DOHH2 (cell line): ENCODE measurements around the gene GUK1.
A peak's percentile ranks its signal among the peaks of the same experiment; 100 is the strongest.

Experiments
- H3F3A ChIP-seq: fragments of 200-600 bp; sonication (generic), shearing (Covaris generic); 2 replicates; pipeline ENCODE4 v1.6.0; 2016; ENCODE audit warnings: antibody characterized with exemption, mild to moderate bottlenecking; ENCODE audit not compliant: control insufficient read depth, insufficient read depth
- H3K27ac ChIP-seq: fragments of 200-600 bp; sonication (generic); 2 replicates; pipeline ENCODE4 v1.5.1; 2014; ENCODE audit warnings: low read depth, mild to moderate bottlenecking, low read length, moderate library complexity
- H3K27me3 ChIP-seq: fragments of 200-600 bp; sonication (generic); 2 replicates; pipeline ENCODE4 v1.6.1; 2014; ENCODE audit warnings: mild to moderate bottlenecking, low read length, mixed read lengths; ENCODE audit not compliant: control insufficient read depth
- H3K36me3 ChIP-seq: fragments of 200-600 bp; sonication (generic); 2 replicates; pipeline ENCODE4 v1.6.1; 2014; ENCODE audit warnings: mild to moderate bottlenecking, low read length, moderate library complexity, mixed read lengths; ENCODE audit not compliant: control insufficient read depth
- H3K4me1 ChIP-seq: fragments of 200-600 bp; sonication (generic); 2 replicates; pipeline ENCODE4 v1.6.1; 2014; ENCODE audit warnings: mild to moderate bottlenecking, low read length, mixed read lengths; ENCODE audit not compliant: control insufficient read depth
- H3K4me2 ChIP-seq: fragments of 200-600 bp; sonication (generic); 2 replicates; pipeline ENCODE4 v1.6.0; 2014; ENCODE audit warnings: mild to moderate bottlenecking, low read length, moderate library complexity
- H3K4me3 ChIP-seq: fragments of 200-600 bp; sonication (generic); 2 replicates; pipeline ENCODE4 v1.5.1; 2014; ENCODE audit warnings: mild to moderate bottlenecking, low read length, mixed read lengths
- H3K79me2 ChIP-seq: fragments of 200-600 bp; sonication (generic); 2 replicates; pipeline ENCODE4 v1.6.1; 2014; ENCODE audit warnings: mild to moderate bottlenecking, low read length, mixed read lengths; ENCODE audit not compliant: control insufficient read depth
- H3K9me2 ChIP-seq: fragments of 200-600 bp; sonication (generic); replicated peaks from 2 replicates; pipeline ENCODE4 v1.6.1; 2014; ENCODE audit warnings: mild to moderate bottlenecking, low read length, mixed read lengths; ENCODE audit not compliant: control insufficient read depth
- H3K9me3 ChIP-seq: fragments of 200-600 bp; sonication (generic); 2 replicates; pipeline ENCODE4 v1.6.1; 2014; ENCODE audit warnings: antibody characterized with exemption, low read length, mixed read lengths; ENCODE audit not compliant: control insufficient read depth, insufficient read depth
- H4K20me1 ChIP-seq: fragments of 200-600 bp; sonication (generic); 2 replicates; pipeline ENCODE4 v1.6.0; 2014; ENCODE audit warnings: low read depth, mild to moderate bottlenecking, antibody characterized with exemption, low read length, moderate library complexity; ENCODE audit not compliant: control insufficient read depth, insufficient read depth
- CTCF ChIP-seq: fragments of 200-600 bp; sonication (generic); IDR thresholded peaks from one replicate; pipeline ENCODE4 v1.5.1; 2014; ENCODE audit warnings: antibody characterized with exemption, mild to moderate bottlenecking, low read depth, low read length; ENCODE audit not compliant: poor library complexity, severe bottlenecking
- EZH2phosphoT487 ChIP-seq: fragments of 200-600 bp; sonication (generic); IDR thresholded peaks from 2 replicates; pipeline ENCODE4 v1.6.1; 2017; ENCODE audit warnings: borderline replicate concordance, mild to moderate bottlenecking, antibody characterized with exemption, low read length, moderate library complexity, mixed read lengths

The GUK1 gene

GRCh38 chr1:228143480-228144192 lies 3.6 kb downstream of the GUK1 start:
- Histone ChIP-seq H3K27me3 (no peaks in the 10 kb centered on the region), H3K36me3 (peaks cover 16% of the 10 kb centered on the region), H3K4me3 (no peak overlapping the region), H3K9me3 (no peaks in the 10 kb centered on the region), H3K4me2 (peak overlapping the region; percentile 30; the same call in 1 of the 2 replicates), H3K27ac (no peak overlapping the region), H3K4me1 (peaks cover 43% of the 10 kb centered on the region), H3F3A (peaks cover under 1% of the 10 kb centered on the region), H3K9me2 (no peaks in the 10 kb centered on the region), H4K20me1 (peaks cover 18% of the 10 kb centered on the region; the same call in 1 of the 2 replicates), H3K79me2 (peaks cover 67% of the 10 kb centered on the region)
- TF ChIP-seq CTCF (no peak), EZH2phosphoT487 (no peak)

GRCh38 chr1:228144193-228144992 lies 4.3 kb downstream of the GUK1 start:
- H3K79me2 ChIP-seq, result peaks cover 65% of the 10 kb centered on the region
- H3K4me2 ChIP-seq, result peak overlapping the region; percentile 30; the same call in 1 of the 2 replicates
- H3K9me2 ChIP-seq, result no peaks in the 10 kb centered on the region
- no peak overlapping the region for H3K4me3 ChIP-seq
- H3K36me3 ChIP-seq, result peaks cover 19% of the 10 kb centered on the region
- H3K9me3 ChIP-seq, result no peaks in the 10 kb centered on the region
- no peak for TF ChIP-seq EZH2phosphoT487
- no peak for TF ChIP-seq CTCF
- no peak overlapping the region for H3K27ac ChIP-seq
- H3K4me1 ChIP-seq, result peaks cover 37% of the 10 kb centered on the region
- peaks cover 18% of the 10 kb centered on the region; the same call in 1 of the 2 replicates for H4K20me1 ChIP-seq
- no peaks in the 10 kb centered on the region for H3K27me3 ChIP-seq
- no peaks in the 10 kb centered on the region for H3F3A ChIP-seq

GRCh38 chr1:228144993-228145343 lies 4.9 kb downstream of the GUK1 start:
- H3K4me2 ChIP-seq, result no peak overlapping the region
- no peak overlapping the region for H3K27ac ChIP-seq
- H3K36me3 ChIP-seq, result peaks cover 19% of the 10 kb centered on the region
- H3K9me2 ChIP-seq, result no peaks in the 10 kb centered on the region
- TF ChIP-seq EZH2phosphoT487, result no peak
- TF ChIP-seq CTCF, result no peak
- no peaks in the 10 kb centered on the region for H3K27me3 ChIP-seq
- peaks cover 18% of the 10 kb centered on the region; the same call in 1 of the 2 replicates for H4K20me1 ChIP-seq
- H3K4me3 ChIP-seq, result no peak overlapping the region
- no peaks in the 10 kb centered on the region for H3F3A ChIP-seq
- H3K79me2 ChIP-seq, result peaks cover 64% of the 10 kb centered on the region
- H3K9me3 ChIP-seq, result no peaks in the 10 kb centered on the region
- peaks cover 35% of the 10 kb centered on the region for H3K4me1 ChIP-seq
